Gastrocnemius medialis (tissue), 4 donors: ENCODE data around the gene RASAL2.

Source experiments
- CTCF ChIP-seq, 5 experiments: fragments of 450-650 bp in 3 of 5; fragments of 200-600 bp in 2 of 5; sonication (generic) in 2 of 5; IDR thresholded peaks in 4 of 5; conservative IDR thresholded peaks in 1 of 5; 1 replicate in 4 of 5; 2 replicates in 1 of 5; pipeline ENCODE4 v1.5.1; 2016 to 2019; ENCODE audit warnings: antibody characterized with exemption in 5 of 5, mild to moderate bottlenecking in 3 of 5, moderate library complexity in 3 of 5
- POLR2A ChIP-seq, 2 donors: fragments of 450-650 bp; IDR thresholded peaks; one replicate each; pipeline ENCODE4 v1.6.1; 2017; ENCODE audit warnings: antibody characterized with exemption in 2 of 2, mild to moderate bottlenecking in 2 of 2, moderate library complexity in 2 of 2

GRCh38 chr1:178477373-178477772 is 383.5 kb downstream of the RASAL2 start:
- TF ChIP-seq CTCF (IDR thresholded peaks at IDR 0.05 in 4 of 5, conservative IDR thresholded peaks at IDR 0.05 in 1 of 5) (no peak), POLR2A (IDR thresholded peaks at IDR 0.05) (no peak)
